Retinal pigment epithelial cell (primary cell): ENCODE results near the gene AIF1.

Experiments used
- DNase-seq: peaks from one replicate; pipeline ENCODE4 v3.0.0-alpha.2; 2010; ENCODE audit warnings: low read depth
- H3K4me3 ChIP-seq: 2 replicates; pipeline ENCODE4 v1.5.1; 2011; ENCODE audit warnings: mild to moderate bottlenecking, low read length, control low read depth, moderate library complexity
- TF ChIP-seq, protein P1 (sequence below): conservative IDR thresholded peaks from 2 replicates; pipeline ENCODE4 v1.5.1; 2011; ENCODE audit warnings: low read depth, low read length, control low read depth, inconsistent platforms

AIF1 gene

GRCh38 chr6:31663126-31663960, 48.3 kb downstream of the AIF1 start:
- no peak for DNase-seq
- TF ChIP-seq, protein P1, sequence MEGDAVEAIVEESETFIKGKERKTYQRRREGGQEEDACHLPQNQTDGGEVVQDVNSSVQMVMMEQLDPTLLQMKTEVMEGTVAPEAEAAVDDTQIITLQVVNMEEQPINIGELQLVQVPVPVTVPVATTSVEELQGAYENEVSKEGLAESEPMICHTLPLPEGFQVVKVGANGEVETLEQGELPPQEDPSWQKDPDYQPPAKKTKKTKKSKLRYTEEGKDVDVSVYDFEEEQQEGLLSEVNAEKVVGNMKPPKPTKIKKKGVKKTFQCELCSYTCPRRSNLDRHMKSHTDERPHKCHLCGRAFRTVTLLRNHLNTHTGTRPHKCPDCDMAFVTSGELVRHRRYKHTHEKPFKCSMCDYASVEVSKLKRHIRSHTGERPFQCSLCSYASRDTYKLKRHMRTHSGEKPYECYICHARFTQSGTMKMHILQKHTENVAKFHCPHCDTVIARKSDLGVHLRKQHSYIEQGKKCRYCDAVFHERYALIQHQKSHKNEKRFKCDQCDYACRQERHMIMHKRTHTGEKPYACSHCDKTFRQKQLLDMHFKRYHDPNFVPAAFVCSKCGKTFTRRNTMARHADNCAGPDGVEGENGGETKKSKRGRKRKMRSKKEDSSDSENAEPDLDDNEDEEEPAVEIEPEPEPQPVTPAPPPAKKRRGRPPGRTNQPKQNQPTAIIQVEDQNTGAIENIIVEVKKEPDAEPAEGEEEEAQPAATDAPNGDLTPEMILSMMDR: no peak
- H3K4me3 ChIP-seq: peak overlapping the region; percentile 94

- peak overlapping the region; percentile 94 for H3K4me3 ChIP-seq
- DNase-seq: no peak
- TF ChIP-seq, protein P1: no peak
Observed at GRCh38 chr6:31663961-31664789, 49.1 kb downstream of the AIF1 start.

- TF ChIP-seq, protein P1: no peak
- peak; percentile 70 for DNase-seq
- H3K4me3 ChIP-seq: peak within 1 kb of the TSS; percentile 94
Observed at GRCh38 chr6:31664790-31665500, 49.9 kb downstream of the AIF1 start, which contains the start of gene GPANK1. TSS of gene GPANK1 (minus strand) at chr6:31664997. CDS start at chr6:31664478, 519 bp downstream.

DNA sequence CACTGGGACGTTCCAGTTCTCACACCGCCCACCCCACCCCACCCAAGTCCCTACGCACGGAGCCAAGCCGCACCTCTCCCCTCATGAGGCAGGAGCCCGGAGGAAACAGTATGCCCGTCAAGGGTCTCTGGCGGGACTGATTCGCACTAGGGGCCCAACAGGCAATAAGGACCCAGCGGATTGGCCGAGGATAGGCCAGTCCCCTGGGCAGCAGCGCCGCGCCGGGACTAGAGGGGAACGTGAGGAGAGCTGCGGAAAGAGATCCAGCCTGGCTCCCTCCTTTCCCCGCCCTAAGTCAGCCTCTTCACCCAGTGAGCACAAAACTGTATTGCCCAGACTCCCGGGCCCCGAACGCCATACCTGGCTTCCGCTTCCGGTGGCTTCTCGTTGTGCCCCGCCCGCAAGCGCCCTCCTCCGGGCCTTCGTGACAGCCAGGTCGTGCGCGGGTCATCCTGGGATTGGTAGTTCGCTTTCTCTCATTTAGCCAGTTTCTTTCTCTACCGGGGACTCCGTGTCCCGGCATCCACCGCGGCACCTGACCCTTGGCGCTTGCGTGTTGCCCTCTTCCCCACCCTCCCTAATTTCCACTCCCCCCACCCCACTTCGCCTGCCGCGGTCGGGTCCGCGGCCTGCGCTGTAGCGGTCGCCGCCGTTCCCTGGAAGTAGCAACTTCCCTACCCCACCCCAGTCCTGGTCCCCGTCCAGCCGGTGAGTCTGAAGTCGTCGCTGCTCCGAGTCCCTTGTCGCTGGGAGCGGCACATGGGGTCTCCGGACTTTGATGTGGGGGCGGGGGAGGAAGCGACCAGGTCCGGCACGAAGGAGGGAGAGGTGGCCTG, 50.7 kb downstream of the AIF1 start, which contains the start of gene CSNK2B:
Gene CSNK2B (plus strand): TSS at position 580 of the 836 bp plus-strand sequence. CDS start 752 bp downstream, outside the sequence.
- DNase-seq: peak; percentile 91
- TF ChIP-seq, protein P1: peak; percentile 15
- peak within 1 kb of the TSS; percentile 94 for H3K4me3 ChIP-seq

GRCh38 chr6:31666337-31666965, 51.4 kb downstream of the AIF1 start:
- TF ChIP-seq, protein P1: no peak
- DNase-seq: no peak

More at GRCh38 chr6:31666337-31666965, 51.4 kb downstream of the AIF1 start:
- peak overlapping the region; percentile 94 for H3K4me3 ChIP-seq
